ENCODE results near the gene CA5A. TPM values are rescaled to one million over a fixed set of nuclear protein-coding genes. Genes with fewer than 3 reads are reported as not detected.

Gene CA5A
- total and polyA plus RNA-seq, 2 of the 13 experiments (the other 11 are each of a cell fraction or from before 2014, with no cell fraction given): 66.8 to 106 TPM

GRCh38 chr16:87856791-87857228 is 79.5 kb downstream of the CA5A start (continued):
- TF ChIP-seq PRPF4 (IDR thresholded peaks at IDR 0.05; ENCODE audit: low read depth, low read length, poor library complexity, severe bottlenecking): no peak
- no peak for TF ChIP-seq NFE2 (CRISPR knock-in tag; IDR thresholded peaks at IDR 0.05)
- TF ChIP-seq, protein P1, sequence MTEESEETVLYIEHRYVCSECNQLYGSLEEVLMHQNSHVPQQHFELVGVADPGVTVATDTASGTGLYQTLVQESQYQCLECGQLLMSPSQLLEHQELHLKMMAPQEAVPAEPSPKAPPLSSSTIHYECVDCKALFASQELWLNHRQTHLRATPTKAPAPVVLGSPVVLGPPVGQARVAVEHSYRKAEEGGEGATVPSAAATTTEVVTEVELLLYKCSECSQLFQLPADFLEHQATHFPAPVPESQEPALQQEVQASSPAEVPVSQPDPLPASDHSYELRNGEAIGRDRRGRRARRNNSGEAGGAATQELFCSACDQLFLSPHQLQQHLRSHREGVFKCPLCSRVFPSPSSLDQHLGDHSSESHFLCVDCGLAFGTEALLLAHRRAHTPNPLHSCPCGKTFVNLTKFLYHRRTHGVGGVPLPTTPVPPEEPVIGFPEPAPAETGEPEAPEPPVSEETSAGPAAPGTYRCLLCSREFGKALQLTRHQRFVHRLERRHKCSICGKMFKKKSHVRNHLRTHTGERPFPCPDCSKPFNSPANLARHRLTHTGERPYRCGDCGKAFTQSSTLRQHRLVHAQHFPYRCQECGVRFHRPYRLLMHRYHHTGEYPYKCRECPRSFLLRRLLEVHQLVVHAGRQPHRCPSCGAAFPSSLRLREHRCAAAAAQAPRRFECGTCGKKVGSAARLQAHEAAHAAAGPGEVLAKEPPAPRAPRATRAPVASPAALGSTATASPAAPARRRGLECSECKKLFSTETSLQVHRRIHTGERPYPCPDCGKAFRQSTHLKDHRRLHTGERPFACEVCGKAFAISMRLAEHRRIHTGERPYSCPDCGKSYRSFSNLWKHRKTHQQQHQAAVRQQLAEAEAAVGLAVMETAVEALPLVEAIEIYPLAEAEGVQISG (CRISPR knock-in tag; IDR thresholded peaks at IDR 0.05): no peak
- TF ChIP-seq ZNF7 (CRISPR knock-in tag; IDR thresholded peaks at IDR 0.05): no peak
- TF ChIP-seq, protein P2, sequence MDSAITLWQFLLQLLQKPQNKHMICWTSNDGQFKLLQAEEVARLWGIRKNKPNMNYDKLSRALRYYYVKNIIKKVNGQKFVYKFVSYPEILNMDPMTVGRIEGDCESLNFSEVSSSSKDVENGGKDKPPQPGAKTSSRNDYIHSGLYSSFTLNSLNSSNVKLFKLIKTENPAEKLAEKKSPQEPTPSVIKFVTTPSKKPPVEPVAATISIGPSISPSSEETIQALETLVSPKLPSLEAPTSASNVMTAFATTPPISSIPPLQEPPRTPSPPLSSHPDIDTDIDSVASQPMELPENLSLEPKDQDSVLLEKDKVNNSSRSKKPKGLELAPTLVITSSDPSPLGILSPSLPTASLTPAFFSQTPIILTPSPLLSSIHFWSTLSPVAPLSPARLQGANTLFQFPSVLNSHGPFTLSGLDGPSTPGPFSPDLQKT (CRISPR knock-in tag; IDR thresholded peaks at IDR 0.05; ENCODE audit: borderline replicate concordance): no peak
- no peak for TF ChIP-seq CSRNP1 (CRISPR knock-in tag; IDR thresholded peaks at IDR 0.05)
- TF ChIP-seq ZIK1 (CRISPR knock-in tag; IDR thresholded peaks at IDR 0.05; ENCODE audit: borderline replicate concordance, low read depth): 0 out of 2 replicates have a peak, but pooled peaks have one; percentile 13
- no peak for TF ChIP-seq REXO4 (CRISPR knock-in tag; IDR thresholded peaks at IDR 0.05; ENCODE audit: borderline replicate concordance)
- no peak for TF ChIP-seq KLF9 (CRISPR knock-in tag; IDR thresholded peaks at IDR 0.05; ENCODE audit: low read depth)
- TF ChIP-seq SIN3B (IDR thresholded peaks at IDR 0.05; ENCODE audit: low read length): no peak
- TF ChIP-seq, protein P3, sequence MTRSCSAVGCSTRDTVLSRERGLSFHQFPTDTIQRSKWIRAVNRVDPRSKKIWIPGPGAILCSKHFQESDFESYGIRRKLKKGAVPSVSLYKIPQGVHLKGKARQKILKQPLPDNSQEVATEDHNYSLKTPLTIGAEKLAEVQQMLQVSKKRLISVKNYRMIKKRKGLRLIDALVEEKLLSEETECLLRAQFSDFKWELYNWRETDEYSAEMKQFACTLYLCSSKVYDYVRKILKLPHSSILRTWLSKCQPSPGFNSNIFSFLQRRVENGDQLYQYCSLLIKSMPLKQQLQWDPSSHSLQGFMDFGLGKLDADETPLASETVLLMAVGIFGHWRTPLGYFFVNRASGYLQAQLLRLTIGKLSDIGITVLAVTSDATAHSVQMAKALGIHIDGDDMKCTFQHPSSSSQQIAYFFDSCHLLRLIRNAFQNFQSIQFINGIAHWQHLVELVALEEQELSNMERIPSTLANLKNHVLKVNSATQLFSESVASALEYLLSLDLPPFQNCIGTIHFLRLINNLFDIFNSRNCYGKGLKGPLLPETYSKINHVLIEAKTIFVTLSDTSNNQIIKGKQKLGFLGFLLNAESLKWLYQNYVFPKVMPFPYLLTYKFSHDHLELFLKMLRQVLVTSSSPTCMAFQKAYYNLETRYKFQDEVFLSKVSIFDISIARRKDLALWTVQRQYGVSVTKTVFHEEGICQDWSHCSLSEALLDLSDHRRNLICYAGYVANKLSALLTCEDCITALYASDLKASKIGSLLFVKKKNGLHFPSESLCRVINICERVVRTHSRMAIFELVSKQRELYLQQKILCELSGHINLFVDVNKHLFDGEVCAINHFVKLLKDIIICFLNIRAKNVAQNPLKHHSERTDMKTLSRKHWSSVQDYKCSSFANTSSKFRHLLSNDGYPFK (CRISPR knock-in tag; IDR thresholded peaks at IDR 0.05; ENCODE audit: borderline replicate concordance): no peak; the same call in 1 of the 2 replicates
- TF ChIP-seq ZNF782 (CRISPR knock-in tag; IDR thresholded peaks at IDR 0.05; ENCODE audit: borderline replicate concordance): no peak
- TF ChIP-seq, protein P4, sequence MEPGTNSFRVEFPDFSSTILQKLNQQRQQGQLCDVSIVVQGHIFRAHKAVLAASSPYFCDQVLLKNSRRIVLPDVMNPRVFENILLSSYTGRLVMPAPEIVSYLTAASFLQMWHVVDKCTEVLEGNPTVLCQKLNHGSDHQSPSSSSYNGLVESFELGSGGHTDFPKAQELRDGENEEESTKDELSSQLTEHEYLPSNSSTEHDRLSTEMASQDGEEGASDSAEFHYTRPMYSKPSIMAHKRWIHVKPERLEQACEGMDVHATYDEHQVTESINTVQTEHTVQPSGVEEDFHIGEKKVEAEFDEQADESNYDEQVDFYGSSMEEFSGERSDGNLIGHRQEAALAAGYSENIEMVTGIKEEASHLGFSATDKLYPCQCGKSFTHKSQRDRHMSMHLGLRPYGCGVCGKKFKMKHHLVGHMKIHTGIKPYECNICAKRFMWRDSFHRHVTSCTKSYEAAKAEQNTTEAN (CRISPR knock-in tag; conservative IDR thresholded peaks at IDR 0.05): no peak
- TF ChIP-seq RAD21 (CRISPR knock-in tag; IDR thresholded peaks at IDR 0.05): no peak; the same call in 1 of the 2 replicates
- TF ChIP-seq STAT5B (CRISPR knock-in tag; IDR thresholded peaks at IDR 0.05): no peak
- TF ChIP-seq ZNF205 (CRISPR knock-in tag; IDR thresholded peaks at IDR 0.05): no peak
- TF ChIP-seq THYN1 (CRISPR knock-in tag; IDR thresholded peaks at IDR 0.05; ENCODE audit: borderline replicate concordance, low read depth): no peak
- TF ChIP-seq SNAPC5 (CRISPR knock-in tag; IDR thresholded peaks at IDR 0.05; ENCODE audit: borderline replicate concordance): no peak
- 0 out of 2 replicates have a peak, but pooled peaks have one; percentile 32 for TF ChIP-seq ZNF563 (CRISPR knock-in tag; IDR thresholded peaks at IDR 0.05)
- TF ChIP-seq LCORL (IDR thresholded peaks at IDR 0.05): no peak
- no peak for TF ChIP-seq LCORL (CRISPR knock-in tag; IDR thresholded peaks at IDR 0.05)
